CD4-positive, CD25-positive, alpha-beta regulatory T cell (primary cell): ENCODE data around the gene SWAP70. TPM values are rescaled to one million over a fixed set of nuclear protein-coding genes. Genes with fewer than 3 reads are reported as not detected.

Experiments
- ATAC-seq, 2 donors: fragments of 150-1000 bp; cut with Tn5 transposase; one replicate each; pipeline ENCODE4 v1.10.0; 2021; ENCODE audit warnings: low read depth in 2 of 2, moderate number of reproducible peaks in 2 of 2, moderate library complexity in 1 of 2
- DNase-seq, 3 donors: peaks; one replicate each; pipeline versions ENCODE4 v3.0.0 to v3.0.0-alpha.2; 2012 to 2022; ENCODE audit warnings: mixed read lengths in 1 of 3
- H3K27ac ChIP-seq: one replicate; pipeline ENCODE4 v1.7.0; 2013; ENCODE audit warnings: mild to moderate bottlenecking, low read length; ENCODE audit not compliant: insufficient read depth, poor library complexity, severe bottlenecking
- H3K27me3 ChIP-seq: one replicate; pipeline ENCODE4 v1.7.0; 2013; ENCODE audit warnings: low read length; ENCODE audit not compliant: control insufficient read depth, insufficient read depth
- H3K36me3 ChIP-seq: one replicate; pipeline ENCODE4 v1.7.0; 2013; ENCODE audit warnings: mild to moderate bottlenecking, low read length, moderate library complexity; ENCODE audit not compliant: control insufficient read depth, insufficient read depth
- H3K4me1 ChIP-seq: 2 replicates; pipeline ENCODE4 v1.7.0; 2013; ENCODE audit warnings: mild to moderate bottlenecking, low read length; ENCODE audit not compliant: insufficient read depth, control insufficient read depth, poor library complexity, severe bottlenecking
- H3K4me3 ChIP-seq: one replicate; pipeline ENCODE4 v1.7.0; 2013; ENCODE audit warnings: low read depth, mild to moderate bottlenecking, low read length, moderate library complexity
- H3K9me3 ChIP-seq, 2 experiments: 1 replicate in 1 of 2; 2 replicates in 1 of 2; pipeline ENCODE4 v1.7.0; 2013; ENCODE audit warnings: low read length in 2 of 2, mild to moderate bottlenecking in 1 of 2, moderate library complexity in 1 of 2; ENCODE audit not compliant: control insufficient read depth in 2 of 2
- H3K27ac Mint-ChIP-seq, 3 donors: one replicate each; pipeline ENCODE4 v1.8.0; 2020 to 2022; ENCODE audit warnings: mild to moderate bottlenecking in 3 of 3, mixed read lengths in 3 of 3, moderate library complexity in 2 of 3
- H3K27me3 Mint-ChIP-seq: one replicate; pipeline ENCODE4 v1.8.0; 2022; ENCODE audit warnings: mild to moderate bottlenecking, mixed read lengths
- H3K36me3 Mint-ChIP-seq: one replicate; pipeline ENCODE4 v1.8.0; 2020; ENCODE audit warnings: mixed read lengths
- H3K4me1 Mint-ChIP-seq, 4 donors: one replicate each; pipeline ENCODE4 v1.8.0; 2020 to 2022; ENCODE audit warnings: mixed read lengths in 4 of 4, mild to moderate bottlenecking in 1 of 4
- H3K4me3 Mint-ChIP-seq, 4 donors: one replicate each; pipeline ENCODE4 v1.8.0; 2020 to 2022; ENCODE audit warnings: mild to moderate bottlenecking in 4 of 4, mixed read lengths in 4 of 4, moderate library complexity in 3 of 4
- H3K9me3 Mint-ChIP-seq, 7 donors: one replicate each; pipeline ENCODE4 v1.8.0; 2020 to 2022; ENCODE audit warnings: mixed read lengths in 7 of 7, mild to moderate bottlenecking in 3 of 7, moderate library complexity in 2 of 7
- polyA plus RNA-seq, 4 donors: library from polyadenylated mRNA; unstranded; fragments of 300-500 nt; fragmentation: Illumina TruSeq; gene quantifications; one replicate each; pipeline ENCODE4 v1.2.3, GENCODE V29; 2021
- total RNA-seq: library from RNA; stranded (reverse); gene quantifications from one replicate; pipeline ENCODE4 v1.2.3, GENCODE V29; 2022

The SWAP70 gene
- total and polyA plus RNA-seq, 5 donors from 2014 or later: 6.1 to 16.3 (median 13.2) TPM

- Mint-ChIP-seq H3K27me3 (no peaks in the 10 kb centered on the region), H3K4me3 (no peak overlapping the region), H3K27ac (no peak overlapping the region), H3K4me1 (peaks cover 10 to 18% (median 16%) of the 10 kb centered on the region in 4 donors), H3K36me3 (peaks cover 9% of the 10 kb centered on the region), H3K9me3 (no peaks in the 10 kb centered on the region)
- Histone ChIP-seq H3K9me3 (no peaks in the 10 kb centered on the region), H3K27me3 (no peaks in the 10 kb centered on the region), H3K4me1 (peaks cover 2% of the 10 kb centered on the region), H3K36me3 (no peaks in the 10 kb centered on the region), H3K27ac (no peak overlapping the region), H3K4me3 (no peak overlapping the region)
- DNase-seq (no peak), ATAC-seq (no peak)
Measured at GRCh38 chr11:9708544-9708943, 44.7 kb downstream of the SWAP70 start.

- Histone ChIP-seq H3K36me3 (peaks cover 2% of the 10 kb centered on the region), H3K27me3 (no peaks in the 10 kb centered on the region), H3K27ac (no peak overlapping the region), H3K4me3 (no peak overlapping the region), H3K4me1 (no peaks in the 10 kb centered on the region), H3K9me3 (no peaks in the 10 kb centered on the region)
- Mint-ChIP-seq H3K9me3 (peaks cover 0 to 1% (median 0%) of the 10 kb centered on the region in 7 donors), H3K27ac (peak overlapping the region in 1 of 3 donors; percentile 2), H3K4me3 (no peak overlapping the region), H3K36me3 (peaks cover 16% of the 10 kb centered on the region), H3K27me3 (no peaks in the 10 kb centered on the region), H3K4me1 (peaks cover 4 to 17% (median 7%) of the 10 kb centered on the region in 4 donors)
- ATAC-seq (no peak), DNase-seq (no peak)
Measured at GRCh38 chr11:9710223-9710622, 46.3 kb downstream of the SWAP70 start.

- ATAC-seq (no peak), DNase-seq (no peak)
- H3K4me3 ChIP-seq: no peak overlapping the region
- no peaks in the 10 kb centered on the region for H3K9me3 ChIP-seq
- H3K27me3 ChIP-seq: no peaks in the 10 kb centered on the region
- H3K4me3 Mint-ChIP-seq: no peak overlapping the region
- H3K4me1 ChIP-seq: no peaks in the 10 kb centered on the region
- peaks cover 0 to 1% (median 0%) of the 10 kb centered on the region in 7 donors for H3K9me3 Mint-ChIP-seq
- peaks cover 22% of the 10 kb centered on the region for H3K36me3 Mint-ChIP-seq
- peaks cover 4 to 17% (median 7%) of the 10 kb centered on the region in 4 donors for H3K4me1 Mint-ChIP-seq
- no peak overlapping the region for H3K27ac Mint-ChIP-seq
- H3K36me3 ChIP-seq: peaks cover 4% of the 10 kb centered on the region
- H3K27me3 Mint-ChIP-seq: no peaks in the 10 kb centered on the region
- H3K27ac ChIP-seq: no peak overlapping the region
Measured at GRCh38 chr11:9710852-9711251, 47.0 kb downstream of the SWAP70 start.

DNA sequence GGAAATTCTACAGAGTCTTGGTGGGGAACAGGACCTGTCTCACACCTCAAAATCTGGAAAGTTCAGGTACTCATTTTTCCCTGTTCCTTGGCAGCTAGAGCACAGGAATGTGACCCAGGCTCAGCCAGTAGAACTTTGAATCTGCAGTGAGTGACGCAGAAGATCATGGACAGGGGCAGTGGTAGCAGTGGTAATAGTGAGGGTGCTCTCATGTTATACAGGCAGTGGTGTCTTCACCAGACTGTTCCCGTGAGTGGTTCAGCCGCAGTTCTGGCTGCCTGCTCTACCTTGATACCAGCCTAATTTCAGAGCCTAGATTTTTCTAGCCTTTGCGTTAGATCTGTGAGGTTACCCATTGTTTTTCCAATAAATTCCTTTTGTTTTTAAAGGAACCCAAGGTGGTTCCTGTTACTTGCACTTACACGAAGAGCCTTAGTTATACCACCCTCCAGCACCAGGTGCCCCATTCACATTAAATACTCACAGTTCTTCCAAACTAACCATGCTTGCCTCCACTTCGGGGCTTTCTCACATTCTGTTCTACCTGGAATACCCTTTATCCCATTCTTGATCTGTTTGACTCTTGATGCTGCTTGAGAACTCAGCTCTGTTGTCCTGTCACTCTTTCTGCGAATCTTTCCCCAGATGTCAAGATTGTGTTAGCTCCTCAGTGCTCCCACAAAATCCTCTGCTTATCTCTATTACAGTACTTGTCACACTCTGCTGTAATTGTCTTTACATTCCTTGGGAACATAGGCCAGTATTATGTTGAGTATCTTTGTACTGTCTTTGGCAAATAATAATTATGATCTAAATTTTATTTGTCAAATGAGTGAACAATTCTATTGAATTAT lies 47.8 kb downstream of the SWAP70 start:
- Histone ChIP-seq H3K9me3 (no peaks in the 10 kb centered on the region), H3K27me3 (no peaks in the 10 kb centered on the region), H3K4me1 (no peaks in the 10 kb centered on the region), H3K36me3 (peaks cover 5% of the 10 kb centered on the region), H3K27ac (no peak overlapping the region), H3K4me3 (no peak overlapping the region)
- DNase-seq (no peak), ATAC-seq (no peak)
- Mint-ChIP-seq H3K4me1 (peaks cover 4 to 20% (median 10%) of the 10 kb centered on the region in 4 donors), H3K4me3 (no peak overlapping the region), H3K9me3 (peaks cover 0 to 1% (median 0%) of the 10 kb centered on the region in 7 donors), H3K36me3 (peaks cover 29% of the 10 kb centered on the region), H3K27me3 (no peaks in the 10 kb centered on the region), H3K27ac (peak overlapping the region in 1 of 3 donors; percentile 78)

DNA sequence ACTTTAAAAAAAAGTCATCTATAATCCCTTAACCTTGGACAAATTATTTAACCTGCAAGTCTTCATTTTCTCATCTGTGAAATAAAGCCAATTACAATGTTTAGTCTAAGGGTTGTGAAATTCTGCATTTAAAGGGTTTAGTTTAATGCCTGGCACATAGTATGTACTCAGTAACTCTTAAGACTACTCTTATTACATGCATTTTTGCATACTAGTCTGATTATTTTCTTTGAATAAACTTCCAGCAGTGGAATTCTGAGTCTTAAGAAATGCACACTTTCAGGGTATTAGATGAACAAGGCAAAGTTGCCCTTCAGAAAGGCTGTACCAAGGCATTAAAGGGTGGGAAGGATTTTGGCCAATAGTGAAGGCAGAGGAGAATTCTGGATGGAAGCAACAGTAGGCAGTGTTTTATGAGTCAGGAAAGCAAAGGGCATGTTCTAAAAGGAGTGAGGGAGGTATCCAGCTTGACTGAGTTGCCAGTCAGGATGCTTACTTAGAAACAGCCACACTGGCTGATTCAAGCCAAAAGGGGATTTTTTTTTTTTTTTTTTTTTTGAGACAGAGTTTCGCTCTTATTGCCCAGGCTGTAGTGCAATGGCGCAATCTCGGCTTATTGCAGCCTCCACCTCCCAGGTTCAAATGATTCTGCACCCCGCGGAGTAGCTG lies 50.5 kb downstream of the SWAP70 start:
- Mint-ChIP-seq H3K36me3 (peaks cover 31% of the 10 kb centered on the region), H3K27me3 (no peaks in the 10 kb centered on the region), H3K9me3 (peaks cover 0 to 2% (median 0%) of the 10 kb centered on the region in 7 donors), H3K27ac (no peak overlapping the region), H3K4me3 (peak overlapping the region in 1 of 4 donors; percentile 12), H3K4me1 (peaks cover 4 to 16% (median 12%) of the 10 kb centered on the region in 4 donors)
- no peak for DNase-seq
- no peaks in the 10 kb centered on the region for H3K4me1 ChIP-seq
- no peaks in the 10 kb centered on the region for H3K9me3 ChIP-seq
- H3K27ac ChIP-seq: no peak overlapping the region
- no peak for ATAC-seq
- no peaks in the 10 kb centered on the region for H3K27me3 ChIP-seq
- H3K4me3 ChIP-seq: no peak overlapping the region
- H3K36me3 ChIP-seq: peaks cover 5% of the 10 kb centered on the region

GRCh38 chr11:9716275-9717039 lies 52.6 kb downstream of the SWAP70 start:
- H3K27me3 Mint-ChIP-seq: no peaks in the 10 kb centered on the region
- peak in 1 of 3 donors; percentile 35 for DNase-seq
- no peak overlapping the region for H3K27ac ChIP-seq
- no peak overlapping the region for H3K4me3 ChIP-seq
- peak overlapping the region in 1 of 4 donors; percentile 1 for H3K4me3 Mint-ChIP-seq
- H3K4me1 Mint-ChIP-seq: peaks cover 4 to 27% (median 18%) of the 10 kb centered on the region in 4 donors
- ATAC-seq: peak in 1 of 2 donors; percentile 52
- H3K27me3 ChIP-seq: no peaks in the 10 kb centered on the region
- H3K27ac Mint-ChIP-seq: peak overlapping the region; percentile 4 to 57 (median 43)
- no peaks in the 10 kb centered on the region for H3K9me3 ChIP-seq
- H3K4me1 ChIP-seq: no peaks in the 10 kb centered on the region
- peaks cover 28% of the 10 kb centered on the region for H3K36me3 Mint-ChIP-seq
- peaks cover 5% of the 10 kb centered on the region for H3K36me3 ChIP-seq
- peaks cover 0 to 2% (median 0%) of the 10 kb centered on the region in 7 donors for H3K9me3 Mint-ChIP-seq

DNA sequence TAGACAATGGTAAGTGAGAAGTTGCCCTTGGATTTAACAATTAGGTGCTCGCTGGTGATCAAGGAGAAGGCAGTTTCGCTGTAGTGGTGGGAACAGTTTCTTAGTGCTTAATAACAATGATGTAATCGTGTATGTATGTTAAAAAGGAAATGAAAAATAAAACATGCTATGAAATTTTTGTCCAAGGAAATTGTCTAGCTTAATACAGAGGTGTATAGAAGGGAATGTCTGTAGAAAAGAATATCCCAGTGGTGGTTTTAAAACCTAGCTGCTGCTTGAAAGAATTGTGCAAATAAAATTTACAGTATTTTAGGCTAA lies 53.1 kb downstream of the SWAP70 start:
- Histone ChIP-seq H3K9me3 (no peaks in the 10 kb centered on the region), H3K4me3 (no peak overlapping the region), H3K36me3 (peaks cover 5% of the 10 kb centered on the region), H3K27ac (no peak overlapping the region), H3K27me3 (no peaks in the 10 kb centered on the region), H3K4me1 (no peaks in the 10 kb centered on the region)
- ATAC-seq: no peak
- Mint-ChIP-seq H3K27ac (peak overlapping the region; percentile 4 to 57 (median 43)), H3K36me3 (peaks cover 28% of the 10 kb centered on the region), H3K4me3 (no peak overlapping the region), H3K4me1 (peaks cover 4 to 27% (median 15%) of the 10 kb centered on the region in 4 donors), H3K27me3 (no peaks in the 10 kb centered on the region), H3K9me3 (peaks cover 0 to 2% (median 0%) of the 10 kb centered on the region in 7 donors)
- DNase-seq: no peak
